Small intestine (tissue), 16 donors: Measurements from ENCODE around the gene KIAA0825. TPM values are rescaled to one million over a fixed set of nuclear protein-coding genes. Genes with fewer than 3 reads are reported as not detected.

ENCODE experiments used
- DNase-seq, 2 donors: peaks; one replicate each; pipeline versions ENCODE4 v3.0.0 to v3.0.0-alpha.2; 2013
- FAIRE-seq: peaks from 2 replicates; lab custom pipeline; 2012; peaks lifted over from hg19 to GRCh38; lab: Jason Lieb, UNC
- H3K27ac ChIP-seq, 3 donors: one replicate each; pipeline ENCODE4 v1.5.1; 2013; ENCODE audit warnings: low read length in 2 of 3, mild to moderate bottlenecking in 2 of 3, control low read depth in 1 of 3, inconsistent platforms in 1 of 3, low read depth in 1 of 3, moderate library complexity in 1 of 3
- H3K27me3 ChIP-seq, 3 donors: one replicate each; pipeline ENCODE4 v1.6.1; 2013; ENCODE audit warnings: low read length in 3 of 3, inconsistent platforms in 1 of 3; ENCODE audit not compliant: control insufficient read depth in 3 of 3, insufficient read depth in 3 of 3
- H3K36me3 ChIP-seq, 3 donors: one replicate each; pipeline ENCODE4 v1.6.1; 2013; ENCODE audit warnings: low read length in 3 of 3, inconsistent platforms in 1 of 3, low read depth in 1 of 3, mild to moderate bottlenecking in 1 of 3, moderate library complexity in 1 of 3; ENCODE audit not compliant: control insufficient read depth in 3 of 3, insufficient read depth in 2 of 3
- H3K4me1 ChIP-seq, 3 donors: one replicate each; pipeline ENCODE4 v1.6.1; 2013; ENCODE audit warnings: low read length in 2 of 3, inconsistent platforms in 1 of 3, low read depth in 1 of 3, mild to moderate bottlenecking in 1 of 3, moderate library complexity in 1 of 3; ENCODE audit not compliant: control insufficient read depth in 3 of 3, insufficient read depth in 2 of 3
- H3K4me3 ChIP-seq, 3 donors: one replicate each; pipeline ENCODE4 v1.5.1; 2013; ENCODE audit warnings: low read length in 3 of 3, control low read depth in 1 of 3, inconsistent platforms in 1 of 3, low read depth in 1 of 3, mild to moderate bottlenecking in 1 of 3, moderate library complexity in 1 of 3
- H3K9me3 ChIP-seq, 2 donors: one replicate each; pipeline ENCODE4 v1.6.1; 2013; ENCODE audit warnings: low read depth in 1 of 2, low read length in 1 of 2; ENCODE audit not compliant: control insufficient read depth in 2 of 2, insufficient read depth in 1 of 2
- WGBS, 3 donors: extraction: QIAGEN DNeasy Blood & Tissue Kit; methylation state at CpG; one replicate each; pipeline ENCODE4 v1.1.7; 2013; 5-methylcytosine and 5-hydroxymethylcytosine counted together
- long read RNA-seq, 10 donors: transcript quantifications; one replicate each; lab custom pipeline, GENCODE V29; 2026
- polyA plus RNA-seq, 4 donors: library from polyadenylated mRNA; stranded (reverse) in 3 of 4; unstranded in 1 of 4; fragments of 200-250 nt in 3 of 4; fragments of 120-200 nt in 1 of 4; gene quantifications; one replicate each; pipeline versions ENCODE4 v1.2.1 to v1.2.3, GENCODE V29; 2013
- donor health status: healthy with polysubstance abuse.
- donor health status: control.
- donor health status: control.
- donor health status: Bipolar disorder and iron deficiency.
- donor health status: healthy.

Gene KIAA0825, protein sequence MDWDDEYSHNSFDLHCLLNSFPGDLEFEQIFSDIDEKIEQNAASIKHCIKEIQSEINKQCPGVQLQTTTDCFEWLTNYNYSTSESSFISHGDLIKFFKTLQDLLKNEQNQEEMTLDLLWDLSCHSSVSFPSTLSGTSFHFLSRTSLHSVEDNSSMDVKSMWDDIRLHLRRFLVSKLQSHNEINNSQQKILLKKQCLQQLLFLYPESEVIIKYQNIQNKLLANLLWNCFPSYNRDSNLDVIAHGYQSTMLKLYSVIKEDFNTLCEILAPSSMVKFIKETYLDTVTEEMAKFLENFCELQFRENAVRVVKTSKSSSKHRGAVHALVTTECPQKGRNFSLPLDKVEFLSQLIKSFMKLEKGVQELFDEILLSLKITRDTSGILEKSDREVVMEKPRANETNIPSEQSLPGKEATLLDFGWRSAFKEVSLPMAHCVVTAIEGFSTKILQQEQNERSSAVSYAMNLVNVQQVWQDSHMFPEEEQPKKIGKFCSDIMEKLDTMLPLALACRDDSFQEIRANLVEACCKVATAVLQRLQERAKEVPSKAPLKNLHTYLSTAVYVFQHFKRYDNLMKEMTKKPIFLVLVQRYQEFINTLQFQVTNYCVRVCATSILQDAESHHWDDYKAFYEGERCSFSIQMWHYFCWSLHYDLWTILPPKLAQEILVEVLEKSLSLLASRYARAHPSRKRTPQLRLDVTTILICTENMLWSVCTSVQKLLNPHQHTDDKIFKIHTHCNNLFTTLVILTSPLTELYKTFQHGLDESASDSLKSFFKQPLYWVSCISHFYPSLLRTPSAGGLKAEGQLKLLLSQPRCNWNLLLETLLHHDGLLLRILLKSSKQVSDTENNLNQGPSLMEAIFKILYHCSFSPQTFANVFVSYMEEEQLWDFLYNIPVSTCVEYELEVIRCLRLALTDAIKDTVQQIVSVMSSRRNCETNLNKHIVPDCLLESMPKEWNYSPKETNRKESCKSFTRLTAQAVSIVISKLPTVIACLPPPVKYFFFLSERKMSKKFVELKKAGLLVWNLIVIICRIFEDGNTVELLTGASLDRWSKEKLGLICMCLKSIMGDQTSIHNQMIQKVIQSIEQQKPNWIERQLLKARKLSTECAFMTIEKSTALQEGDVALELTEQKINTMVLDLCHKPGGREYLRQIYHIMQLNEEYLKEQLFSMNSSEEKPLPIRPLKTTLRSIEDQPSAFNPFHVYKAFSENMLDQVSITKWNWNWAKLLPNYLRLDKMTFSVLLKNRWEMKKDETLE (N-terminal part only)
- polyA plus RNA-seq: 1 to 10 TPM in 1 of 4 donors, under 1 TPM in 3; 0.51 to 2.6 (median 0.61) TPM
- long read RNA-seq, donor 1, partial matches to known transcripts: 0 of 1 reads
- long read RNA-seq, donor 1, other reads (novel, unspliced or antisense): 0 of 1 reads
- long read RNA-seq, donor 2: 0 reads
- long read RNA-seq, donor 3: 0 reads
- long read RNA-seq, donor 4: 0 reads
- long read RNA-seq, donor 5: 0 reads
- long read RNA-seq, donor 6, partial matches to known transcripts: 0 of 1 reads
- long read RNA-seq, donor 6, other reads (novel, unspliced or antisense): 0 of 1 reads
- long read RNA-seq, donor 7, partial matches to known transcripts: 55 of 64 reads
- long read RNA-seq, donor 7, other reads (novel, unspliced or antisense): 9 of 64 reads
- long read RNA-seq, donor 8: 0 reads
- long read RNA-seq, donor 9: 0 reads
- long read RNA-seq, donor 10, partial matches to known transcripts: 0 of 1 reads
- long read RNA-seq, donor 10, other reads (novel, unspliced or antisense): 0 of 1 reads

DNA sequence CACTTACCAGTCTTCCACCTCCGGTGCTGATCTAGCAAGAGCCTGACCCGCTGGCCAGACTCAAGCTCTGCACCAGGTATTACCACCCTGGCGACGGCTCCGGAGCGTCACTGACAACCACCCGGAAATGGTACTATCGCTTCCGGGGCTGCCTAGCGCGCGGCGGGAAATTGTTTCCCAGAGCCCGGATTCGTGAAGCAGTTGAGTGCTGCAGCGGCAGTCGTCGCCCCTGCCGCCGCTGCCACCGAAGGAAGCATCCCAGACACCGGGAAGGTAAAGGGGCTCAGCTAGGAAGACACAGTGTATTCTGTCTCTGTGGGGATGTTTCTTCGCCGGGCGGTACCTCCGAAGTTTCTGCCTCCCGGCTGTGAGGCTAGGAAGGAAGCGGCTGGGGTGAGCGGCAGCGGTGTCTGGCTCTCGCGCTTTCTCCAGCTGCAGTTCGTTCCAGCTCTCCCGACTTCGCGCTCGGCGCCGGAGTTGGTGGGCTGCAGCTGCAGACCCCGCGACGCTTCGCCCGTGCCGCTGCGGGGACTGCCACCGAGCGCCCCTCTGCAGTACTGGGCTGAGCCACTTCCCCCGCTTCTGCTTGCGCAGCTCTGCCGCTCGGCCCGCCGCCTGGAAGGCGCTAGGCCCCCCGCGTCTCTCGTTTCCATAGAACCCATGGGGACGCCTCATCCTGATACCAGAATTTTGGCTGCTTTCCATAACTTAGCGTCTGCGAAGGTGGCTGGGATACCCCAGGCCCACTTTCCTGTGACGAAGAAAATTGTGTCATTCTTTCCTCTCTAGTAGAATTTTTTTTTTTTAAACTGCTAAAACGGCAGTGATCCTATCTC, at the start of gene KIAA0825, which contains the start of gene SLF1:
Gene KIAA0825 (minus strand): TSS at position 112 of the 836 bp plus-strand sequence. CDS start 81,478 bp downstream, outside the sequence.
Gene SLF1 (plus strand): TSS at position 177 of the 836 bp plus-strand sequence. CDS start 10,142 bp downstream, outside the sequence.
- Histone ChIP-seq H3K27ac (peak within 1 kb of the TSS; percentile 93 to 95 (median 94)), H3K4me3 (peak within 1 kb of the TSS; percentile 67 to 89 (median 80)), H3K27me3 (no peaks in the 10 kb centered on the region), H3K36me3 (no peaks in the 10 kb centered on the region), H3K4me1 (no peaks in the 10 kb centered on the region), H3K9me3 (no peaks in the 10 kb centered on the region)
- DNase-seq (peak; percentile 89 to 95), FAIRE-seq (no peak)
- 0% methylated on average over 63 of the region's 63 CpGs for WGBS, 3 donors

GRCh38 chr5:94667937-94668336, 49.5 kb upstream of the KIAA0825 start:
- Histone ChIP-seq H3K4me1 (no peaks in the 10 kb centered on the region), H3K4me3 (no peak overlapping the region), H3K27ac (no peak overlapping the region), H3K27me3 (no peaks in the 10 kb centered on the region), H3K36me3 (peaks cover 0 to 14% (median 3%) of the 10 kb centered on the region in 3 donors), H3K9me3 (no peaks in the 10 kb centered on the region)
- WGBS, 3 donors: 96 to 100% (median 96%) methylated on average over 3 of the region's 3 CpGs
- no peak for FAIRE-seq
- DNase-seq: no peak

- DNase-seq (no peak), FAIRE-seq (no peak)
- Histone ChIP-seq H3K4me1 (no peaks in the 10 kb centered on the region), H3K9me3 (peaks cover 0 to 5% of the 10 kb centered on the region in 2 donors), H3K36me3 (peaks cover 0 to 22% (median 4%) of the 10 kb centered on the region in 3 donors), H3K27me3 (no peaks in the 10 kb centered on the region), H3K4me3 (no peak overlapping the region), H3K27ac (no peak overlapping the region)
- 90 to 97% (median 96%) methylated on average over 3 of the region's 3 CpGs for WGBS, 3 donors
These were observed 42.7 kb upstream of the KIAA0825 start for GRCh38 chr5:94661086-94661485.

DNA sequence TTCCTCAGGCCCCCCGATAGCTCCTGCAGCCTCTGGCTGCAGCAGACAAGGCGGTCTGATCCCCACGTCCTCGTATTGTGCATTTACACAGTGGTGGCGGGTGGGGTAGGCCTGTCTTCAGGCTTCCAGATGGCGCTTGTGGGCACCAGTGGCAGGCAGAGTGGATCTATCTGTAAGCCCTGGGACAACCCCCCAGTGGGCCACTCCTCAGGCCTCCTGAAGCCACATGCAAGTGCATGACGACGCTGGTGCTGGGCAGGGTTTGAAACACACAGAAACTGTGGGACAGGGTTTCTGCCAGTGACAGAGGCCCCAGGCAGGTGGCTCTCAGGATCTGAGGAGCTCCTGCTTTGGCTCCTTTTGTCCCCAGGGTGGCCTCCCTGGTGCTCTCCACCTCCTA, 42.1 kb upstream of the KIAA0825 start:
- WGBS, 3 donors: 97 to 99% (median 97%) methylated on average over 8 of the region's 8 CpGs
- Histone ChIP-seq H3K36me3 (peaks cover 0 to 21% (median 4%) of the 10 kb centered on the region in 3 donors), H3K27me3 (no peaks in the 10 kb centered on the region), H3K27ac (no peak overlapping the region), H3K4me3 (no peak overlapping the region), H3K9me3 (peaks cover 0 to 5% of the 10 kb centered on the region in 2 donors), H3K4me1 (no peaks in the 10 kb centered on the region)
- FAIRE-seq: no peak
- no peak for DNase-seq

GRCh38 chr5:94658272-94658671, 39.9 kb upstream of the KIAA0825 start:
- Histone ChIP-seq H3K36me3 (peaks cover 0 to 22% (median 2%) of the 10 kb centered on the region in 3 donors), H3K27ac (no peak overlapping the region), H3K4me3 (no peak overlapping the region), H3K9me3 (peaks cover 0 to 11% of the 10 kb centered on the region in 2 donors), H3K4me1 (no peaks in the 10 kb centered on the region), H3K27me3 (no peaks in the 10 kb centered on the region)
- DNase-seq: no peak
- 96 to 100% (median 97%) methylated on average over 1 of the region's 1 CpG for WGBS, 3 donors
- no peak for FAIRE-seq

GRCh38 chr5:94649874-94650273, 31.5 kb upstream of the KIAA0825 start:
- WGBS, 3 donors: 89 to 95% (median 93%) methylated on average over 1 of the region's 1 CpG
- no peaks in the 10 kb centered on the region for H3K4me1 ChIP-seq
- peak; percentile 20 to 39 for DNase-seq
- H3K9me3 ChIP-seq: peaks cover 0 to 3% of the 10 kb centered on the region in 2 donors
- no peaks in the 10 kb centered on the region for H3K27me3 ChIP-seq
- H3K36me3 ChIP-seq: peaks cover 0 to 15% (median 2%) of the 10 kb centered on the region in 3 donors
- peak; percentile 59 for FAIRE-seq
- no peak overlapping the region for H3K27ac ChIP-seq
- no peak overlapping the region for H3K4me3 ChIP-seq

DNA sequence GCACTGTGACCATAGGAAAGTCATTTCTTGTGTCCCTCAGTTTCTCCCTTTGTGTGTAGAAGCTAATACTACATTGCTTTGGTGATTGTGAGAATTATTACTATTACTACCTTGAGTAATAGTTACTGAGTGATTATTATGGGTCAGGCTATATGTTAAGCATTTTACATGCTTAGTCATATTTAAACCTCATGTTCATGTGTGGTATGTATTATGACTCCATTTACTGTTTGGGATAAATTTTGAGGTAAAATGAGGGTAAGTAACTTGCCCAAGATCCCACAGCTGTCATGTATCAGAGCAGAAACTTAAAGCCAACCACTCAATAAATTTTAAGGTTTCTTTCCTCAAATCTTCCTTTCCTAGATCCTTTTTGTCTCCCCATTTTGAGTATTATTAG, 28.4 kb upstream of the KIAA0825 start:
- H3K27me3 ChIP-seq: no peaks in the 10 kb centered on the region
- H3K27ac ChIP-seq: no peak overlapping the region
- peaks cover 0 to 4% (median 2%) of the 10 kb centered on the region in 3 donors for H3K36me3 ChIP-seq
- H3K4me1 ChIP-seq: no peaks in the 10 kb centered on the region
- H3K9me3 ChIP-seq: peaks cover 0 to 1% of the 10 kb centered on the region in 2 donors
- DNase-seq (no peak), FAIRE-seq (no peak)
- H3K4me3 ChIP-seq: no peak overlapping the region
